A549 (cell line): ENCODE results near the gene SP1. TPM values are rescaled to one million over a fixed set of nuclear protein-coding genes. Genes with fewer than 3 reads are reported as not detected.

Experiments
- ATAC-seq, 2 experiments: fragments of 200-7000 bp in 1 of 2; fragments of >200 bp in 1 of 2; cut with Nextera tagmentation in 1 of 2; cut with Tn5 transposase in 1 of 2; 3 replicates each; pipeline versions ENCODE4 v1.8.0 to v1.9.1; 2018 to 2020; ENCODE audit warnings: mild to moderate bottlenecking in 1 of 2, moderate library complexity in 1 of 2
- CTCF ChIA-PET: fragments of 300-600 bp; sonication (Branson Sonifier 250); formaldehyde crosslinking; extraction: SDS; loops from one replicate; lab custom pipeline; 2021; ENCODE audit warnings: antibody characterized with exemption, inconsistent platforms; lab: Yijun Ruan, JAX
- POLR2A ChIA-PET: fragments of 350-600 bp; formaldehyde crosslinking; extraction: SDS; loops from one replicate; lab custom pipeline; 2021; ENCODE audit warnings: antibody characterized with exemption, inconsistent platforms; lab: Yijun Ruan, JAX
- DNase-seq, 2 experiments: peaks; one replicate each; pipeline versions ENCODE4 v3.0.0 to v3.0.0-alpha.2; 2011 to 2016; ENCODE audit warnings: low read depth in 1 of 2, low spot score in 1 of 2
- FAIRE-seq: peaks from 2 replicates; lab custom pipeline; 2011; peaks lifted over from hg19 to GRCh38; lab: Jason Lieb, UNC
- H3K27ac ChIP-seq, 2 experiments: fragments of >200 bp; sonication (Bioruptor Twin); formaldehyde crosslinking; 3 replicates each; pipeline ENCODE4 v1.5.1; 2016 to 2017
- H3K4me1 ChIP-seq: fragments of >200 bp; sonication (Bioruptor Twin); formaldehyde crosslinking; 3 replicates; pipeline ENCODE4 v1.6.1; 2016
- H3K4me2 ChIP-seq: fragments of >200 bp; sonication (Bioruptor Twin); formaldehyde crosslinking; 3 replicates; pipeline ENCODE4 v1.6.1; 2016
- H3K4me3 ChIP-seq: fragments of >200 bp; sonication (Bioruptor Twin); formaldehyde crosslinking; 3 replicates; pipeline ENCODE4 v1.5.1; 2016
- H3K9me3 ChIP-seq: fragments of >200 bp; sonication (Bioruptor Twin); formaldehyde crosslinking; 3 replicates; pipeline ENCODE4 v1.6.1; 2016
- BCL3 ChIP-seq: fragments of >200 bp; sonication (Bioruptor Twin); formaldehyde crosslinking; IDR thresholded peaks from 3 replicates; pipeline ENCODE4 v1.6.1; 2016
- CBX8 ChIP-seq: fragments of 200-600 bp; sonication (generic); IDR thresholded peaks from 2 replicates; pipeline ENCODE4 v1.6.1; 2016
- CEBPB ChIP-seq, 2 experiments: fragments of >200 bp in 1 of 2; sonication (Bioruptor Twin) in 1 of 2; formaldehyde crosslinking in 1 of 2; IDR thresholded peaks; 2 replicates each; pipeline ENCODE4 v1.6.1; 2012 to 2016
- E2F6 ChIP-seq: IDR thresholded peaks from 2 replicates; pipeline ENCODE4 v1.6.1; 2012; ENCODE audit warnings: low read depth, borderline replicate concordance
- ESRRA ChIP-seq: fragments of 150-350 bp; IDR thresholded peaks from 2 replicates; pipeline ENCODE4 v1.6.1; 2014; ENCODE audit warnings: mild to moderate bottlenecking, low read length, borderline replicate concordance
- FOSL2 ChIP-seq, 2 experiments: fragments of 450-650 bp in 1 of 2; fragments of >200 bp in 1 of 2; sonication (Bioruptor Twin) in 1 of 2; formaldehyde crosslinking; IDR thresholded peaks; 2 replicates each; pipeline versions ENCODE4 v1.5.0 to v1.6.1; 2016 to 2020; ENCODE audit warnings: mild to moderate bottlenecking in 1 of 2, moderate library complexity in 1 of 2
- HDAC2 ChIP-seq: fragments of 200-600 bp; sonication (generic); IDR thresholded peaks from 2 replicates; pipeline ENCODE4 v1.6.1; 2016
- HMGXB4 ChIP-seq: fragments of 250-450 bp; sonication (Bioruptor Pico); IDR thresholded peaks from 2 replicates; pipeline ENCODE4 v1.5.0; 2021; ENCODE audit warnings: mild to moderate bottlenecking, moderate library complexity, borderline replicate concordance
- HOXB5 ChIP-seq: fragments of 250-450 bp; sonication (Bioruptor Pico); IDR thresholded peaks from 2 replicates; pipeline ENCODE4 v1.5.0; 2020; ENCODE audit warnings: mild to moderate bottlenecking, moderate library complexity
- JUN ChIP-seq, 2 experiments: fragments of >200 bp; sonication (Bioruptor Twin); formaldehyde crosslinking; IDR thresholded peaks; 2 replicates in 1 of 2; 3 replicates in 1 of 2; pipeline ENCODE4 v1.6.1; 2016 to 2017
- KDM5A ChIP-seq: fragments of 200-600 bp; sonication (generic); IDR thresholded peaks from 2 replicates; pipeline ENCODE4 v1.6.1; 2016; ENCODE audit warnings: antibody characterized with exemption, mild to moderate bottlenecking
- MAX ChIP-seq: IDR thresholded peaks from 2 replicates; pipeline ENCODE4 v1.6.1; 2012
- MYC ChIP-seq: IDR thresholded peaks from 2 replicates; pipeline ENCODE4 v1.6.1; 2012; ENCODE audit warnings: mild to moderate bottlenecking, inconsistent platforms, low read length, improper control_type of control experiment, borderline replicate concordance
- PBX3 ChIP-seq: IDR thresholded peaks from 2 replicates; pipeline ENCODE4 v1.6.1; 2012
- PHF8 ChIP-seq: fragments of 200-600 bp; sonication (generic); IDR thresholded peaks from 2 replicates; pipeline ENCODE4 v1.6.1; 2016; ENCODE audit warnings: low read depth, mild to moderate bottlenecking, antibody characterized with exemption, moderate library complexity, borderline replicate concordance
- POLR2A ChIP-seq: IDR thresholded peaks from 2 replicates; pipeline ENCODE4 v1.6.1; 2012; ENCODE audit warnings: mild to moderate bottlenecking, low read length
- POLR2AphosphoS2 ChIP-seq: conservative IDR thresholded peaks from 2 replicates; pipeline ENCODE4 v1.6.1; 2012; ENCODE audit warnings: low read length, improper control_type of control experiment, inconsistent platforms
- RAD21 ChIP-seq, 2 experiments: fragments of >200 bp in 1 of 2; sonication (Bioruptor Twin) in 1 of 2; formaldehyde crosslinking in 1 of 2; IDR thresholded peaks in 1 of 2; conservative IDR thresholded peaks in 1 of 2; 2 replicates in 1 of 2; 3 replicates in 1 of 2; pipeline ENCODE4 v1.6.1; 2012 to 2018; ENCODE audit warnings: inconsistent platforms in 1 of 2
- RARB ChIP-seq: fragments of 250-450 bp; sonication (Bioruptor Pico); IDR thresholded peaks from 2 replicates; pipeline ENCODE4 v1.8.0; 2021; ENCODE audit warnings: mild to moderate bottlenecking, moderate library complexity
- REST ChIP-seq: fragments of 200-600 bp; sonication (generic); IDR thresholded peaks from 2 replicates; pipeline ENCODE4 v1.6.1; 2016; ENCODE audit warnings: antibody characterized with exemption, mild to moderate bottlenecking, moderate library complexity
- RFX5 ChIP-seq: fragments of 450-650 bp; IDR thresholded peaks from 2 replicates; pipeline ENCODE4 v1.7.1; 2014; ENCODE audit warnings: antibody characterized with exemption, mild to moderate bottlenecking, moderate library complexity
- SMC3 ChIP-seq: fragments of >200 bp; sonication (Bioruptor Twin); formaldehyde crosslinking; IDR thresholded peaks from 3 replicates; pipeline ENCODE4 v1.6.1; 2018; ENCODE audit warnings: inconsistent platforms
- TFCP2L1 ChIP-seq: fragments of 250-450 bp; sonication (Bioruptor Pico); IDR thresholded peaks from 2 replicates; pipeline ENCODE4 v1.5.0; 2021; ENCODE audit warnings: mild to moderate bottlenecking
- TP53 ChIP-seq: fragments of 250-450 bp; sonication (Bioruptor Pico); IDR thresholded peaks from 2 replicates; pipeline ENCODE4 v1.5.0; 2021; ENCODE audit warnings: mild to moderate bottlenecking, moderate library complexity
- WGBS: methylation state at CpG from one replicate; pipeline ENCODE4 v1.1.6; 2017; ENCODE audit errors: missing lambda C conversion rate; 5-methylcytosine and 5-hydroxymethylcytosine counted together
- polyA plus RNA-seq, 4 experiments: library from polyadenylated mRNA; depleted of rRNA in 3 of 4; stranded (reverse); fragments of >200 nt; fragmentation: RNase III in 1 of 4; extraction: RNeasy Plus Mini Kit Qiagen cat#74134 plus additional on column Dnase treatment in 1 of 4; gene quantifications; 2 replicates in 3 of 4; 3 replicates in 1 of 4; pipeline ENCODE4 v1.2.3, GENCODE V29; 2011 to 2017

The SP1 gene
- polyA plus RNA-seq, 2 of the 4 experiments (the other 2 are of a cell fraction), result 24.2 to 53.2 TPM

- TF ChIP-seq FOSL2 (IDR thresholded peaks at IDR 0.05), result no peak
- TF ChIP-seq FOSL2 (CRISPR knock-in tag; IDR thresholded peaks at IDR 0.05), result peak; percentile 66
- TF ChIP-seq RAD21 (conservative IDR thresholded peaks at IDR 0.05 in 1 of 2, IDR thresholded peaks at IDR 0.05 in 1 of 2), result peak; percentile 29 to 46; a peak in 3 of 5 replicates
- TF ChIP-seq PBX3, result peak; percentile 63; the same call in 1 of the 2 replicates
- TF ChIP-seq CEBPB (IDR thresholded peaks at IDR 0.05), result peak; percentile 49 to 89; a peak in 3 of 4 replicates
- peak; percentile 83 for TF ChIP-seq MAX
- peak; percentile 36 for TF ChIP-seq SMC3
- peak; percentile 79; the same call in 2 of the 3 replicates for TF ChIP-seq BCL3
Measured at GRCh38 chr12:53451661-53452158, 71.7 kb downstream of the SP1 start, which contains the start of gene PCBP2 (continued).

GRCh38 chr12:53452159-53453077 lies 72.4 kb downstream of the SP1 start:
- Histone ChIP-seq H3K4me1 (peaks cover 23% of the 10 kb centered on the region), H3K9me3 (no peaks in the 10 kb centered on the region), H3K4me2 (peak overlapping the region; percentile 80), H3K27ac (peak overlapping the region; percentile 98 to 99), H3K4me3 (peak overlapping the region; percentile 88)
- ATAC-seq (peak; percentile 75 to 80), FAIRE-seq (no peak), DNase-seq (peak; percentile 74 to 95)
- 3% methylated on average over 41 of the region's 82 CpGs for WGBS
- ChIA-PET POLR2A (interaction anchor here (0.7 to 1.5 kb wide), 5 partner anchors 11 to 215 kb away, joined by 3 to 10 read pairs (median 4); partner anchors contain the start of genes PRR13 and TARBP2), CTCF (interaction anchor here (0.7 to 1.9 kb wide), 9 partner anchors 10 to 70 kb away, joined by 3 to 7 read pairs (median 3); no protein-coding TSS in a partner anchor)
- TF ChIP-seq HDAC2, result no peak
- TF ChIP-seq POLR2AphosphoS2, result 0 out of 2 replicates have a peak, but pooled peaks have one; percentile 40
- TF ChIP-seq RFX5, result no peak
- no peak for TF ChIP-seq HOXB5 (CRISPR knock-in tag)
- peak; percentile 85 for TF ChIP-seq TP53 (CRISPR knock-in tag)
- TF ChIP-seq TFCP2L1 (CRISPR knock-in tag), result peak; percentile 69; the same call in 1 of the 2 replicates
- peak; percentile 91; the same call in 1 of the 2 replicates for TF ChIP-seq CBX8
- TF ChIP-seq HMGXB4 (CRISPR knock-in tag), result peak; percentile 100
- peak; percentile 58 for TF ChIP-seq REST
- no peak for TF ChIP-seq ESRRA
- peak; percentile 100 for TF ChIP-seq PHF8
- 0 out of 2 replicates have a peak, but pooled peaks have one; percentile 10 for TF ChIP-seq RARB (CRISPR knock-in tag)
- peak; percentile 21 to 45; a peak in 3 of 5 replicates for TF ChIP-seq RAD21 (conservative IDR thresholded peaks at IDR 0.05 in 1 of 2, IDR thresholded peaks at IDR 0.05 in 1 of 2)
- TF ChIP-seq CEBPB (IDR thresholded peaks at IDR 0.05), result no peak
- TF ChIP-seq JUN (IDR thresholded peaks at IDR 0.05), result peak; percentile 19 to 88; a peak in 3 of 5 replicates
- peak; percentile 36 for TF ChIP-seq E2F6
- peak; percentile 35; the same call in 1 of the 2 replicates for TF ChIP-seq POLR2A
- peak; percentile 21; the same call in 1 of the 2 replicates for TF ChIP-seq MYC
- peak; percentile 84 for TF ChIP-seq MAX
- TF ChIP-seq KDM5A, result 0 out of 2 replicates have a peak, but pooled peaks have one; percentile 25
